Hematopoietic multipotent progenitor cell treated with erythropoietin and hydrocortisone succinate and interleukin-3 and kit ligand, for 6 days (in vitro differentiated cells): ENCODE results near the gene DDX47.

ENCODE experiments used
- DNase-seq: peaks from one replicate; pipeline ENCODE4 v3.0.0-alpha.2; 2015

The DDX47 gene

GRCh38 chr12:12877153-12877768 lies 64.1 kb downstream of the DDX47 start:
- DNase-seq, result peak; percentile 20

GRCh38 chr12:12877781-12878455 lies 64.8 kb downstream of the DDX47 start:
- DNase-seq, result no peak
